Panc1 (cell line): Measurements from ENCODE around the gene CNTLN. TPM values are rescaled to one million over a fixed set of nuclear protein-coding genes. Genes with fewer than 3 reads are reported as not detected.

Experiments used
- ATAC-seq: fragments of 200-7000 bp; cut with Tn5 transposase; 2 replicates; pipeline ENCODE4 v1.9.1; 2020; ENCODE audit warnings: mild to moderate bottlenecking, moderate library complexity
- BruUV-seq: library from RNA; stranded (reverse); fragments of 400-500 nt; replicated peaks from 2 replicates; lab custom pipeline; 2021; lab: Mats Ljungman, UMichigan
- CTCF ChIA-PET: fragments of 300-600 bp; sonication (Branson Sonifier 250); formaldehyde crosslinking; loops from one replicate; lab custom pipeline; 2022; ENCODE audit warnings: antibody characterized with exemption; lab: Charles Lee
- POLR2A ChIA-PET: fragments of 300-600 bp; sonication (Branson Sonifier 250); formaldehyde crosslinking; loops from one replicate; lab custom pipeline; 2022; ENCODE audit warnings: antibody characterized with exemption; lab: Charles Lee
- DNase-seq: peaks from one replicate; pipeline ENCODE4 v3.0.0-alpha.2; 2010; ENCODE audit warnings: low read depth, low spot score
- H3K27ac ChIP-seq: 2 replicates; pipeline ENCODE4 v1.5.1; 2011; ENCODE audit warnings: mild to moderate bottlenecking, low read length, inconsistent platforms
- H3K27me3 ChIP-seq: fragments of 200-500 bp; sonication (Bioruptor generic); 2 replicates; pipeline ENCODE4 v1.6.0; 2014; ENCODE audit warnings: low read length, inconsistent platforms; ENCODE audit not compliant: control insufficient read depth, insufficient read depth
- H3K36me3 ChIP-seq: fragments of 200-500 bp; sonication (Bioruptor generic); 2 replicates; pipeline ENCODE4 v1.5.1; 2014; ENCODE audit warnings: inconsistent platforms, mild to moderate bottlenecking, low read length, moderate library complexity; ENCODE audit not compliant: control insufficient read depth, insufficient read depth
- H3K4me1 ChIP-seq: 2 replicates; pipeline ENCODE4 v1.5.1; 2011; ENCODE audit warnings: inconsistent platforms, mild to moderate bottlenecking, low read length, moderate library complexity; ENCODE audit not compliant: control insufficient read depth, insufficient read depth
- H3K4me3 ChIP-seq, 2 experiments: 2 replicates each; pipeline ENCODE4 v1.5.1; 2011 to 2012; ENCODE audit warnings: low read depth in 2 of 2, low read length in 2 of 2, mild to moderate bottlenecking in 2 of 2, inconsistent platforms in 1 of 2, moderate library complexity in 1 of 2
- H3K9me3 ChIP-seq: fragments of 200-500 bp; sonication (Bioruptor generic); 2 replicates; pipeline ENCODE4 v1.5.1; 2014; ENCODE audit warnings: low read depth, mild to moderate bottlenecking, inconsistent platforms, low read length, moderate library complexity; ENCODE audit not compliant: control insufficient read depth, insufficient read depth
- POLR2AphosphoS5 ChIP-seq: IDR thresholded peaks from 2 replicates; pipeline ENCODE4 v1.6.1; 2012; ENCODE audit warnings: mild to moderate bottlenecking, low read depth, low read length, moderate library complexity
- SIN3A ChIP-seq: IDR thresholded peaks from 2 replicates; pipeline ENCODE4 v1.6.1; 2012; ENCODE audit warnings: low read depth, mild to moderate bottlenecking, low read length, moderate library complexity, borderline replicate concordance; ENCODE audit not compliant: insufficient read depth
- TCF7L2 ChIP-seq: IDR thresholded peaks from 2 replicates; pipeline ENCODE4 v1.6.1; 2011; ENCODE audit warnings: mild to moderate bottlenecking, low read depth, low read length, inconsistent platforms
- in situ Hi-C: cut with HindIII; loops from 2 replicates; pipeline ENCODE4 v1.10.0; 2016; ENCODE audit warnings: low sequenced_read_pairs, low pct_unique_long_range_greater_than_20kb
- intact Hi-C: fragments of 100-400 bp; cut with micrococcal nuclease; formaldehyde crosslinking; loops from one replicate; pipeline ENCODE4 v1.10.0; 2022; ENCODE audit not compliant: unreplicated experiment
- total RNA-seq: library from RNA; stranded (reverse); gene quantifications from one replicate; pipeline ENCODE4 v1.2.1, GENCODE V29; 2021; ENCODE audit not compliant: unreplicated experiment
- TF ChIP-seq, protein P1 (sequence below), 2 experiments: IDR thresholded peaks; 2 replicates each; pipeline ENCODE4 v1.6.1; 2011 to 2012; ENCODE audit warnings: low read depth in 2 of 2, control low read depth in 1 of 2, low read length in 1 of 2, mild to moderate bottlenecking in 1 of 2, moderate library complexity in 1 of 2; ENCODE audit not compliant: insufficient read depth in 1 of 2
- TF ChIP-seq, protein P2 (sequence below): fragments of 450-650 bp; IDR thresholded peaks from 2 replicates; pipeline ENCODE4 v1.5.1; 2017; ENCODE audit warnings: mild to moderate bottlenecking

CNTLN gene
- total RNA-seq, 1 experiment from 2014 or later = not detected

DNA sequence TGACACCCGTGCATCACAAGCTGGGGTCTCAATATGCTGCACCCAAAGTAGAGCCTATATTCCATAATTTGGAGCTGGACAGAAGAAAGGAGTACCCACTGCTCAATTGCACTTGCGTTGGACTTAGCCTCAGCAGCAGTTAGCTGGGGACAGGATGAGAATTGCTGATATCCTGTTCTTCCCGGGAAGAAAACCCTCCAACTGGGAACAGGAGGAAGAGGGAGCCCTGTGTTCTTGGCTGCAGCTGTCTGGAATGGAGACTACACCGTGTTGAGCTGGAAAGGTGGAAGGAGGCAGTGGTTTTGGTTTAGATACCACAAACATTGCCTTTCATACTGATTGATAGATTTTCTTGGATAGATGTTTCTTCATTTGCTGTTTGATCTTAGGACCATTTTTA is 24.6 kb downstream of the CNTLN start:
- no peak for DNase-seq
- in situ Hi-C loops (no loop called here), intact Hi-C loops (no loop called here)
- TF ChIP-seq, protein P1, sequence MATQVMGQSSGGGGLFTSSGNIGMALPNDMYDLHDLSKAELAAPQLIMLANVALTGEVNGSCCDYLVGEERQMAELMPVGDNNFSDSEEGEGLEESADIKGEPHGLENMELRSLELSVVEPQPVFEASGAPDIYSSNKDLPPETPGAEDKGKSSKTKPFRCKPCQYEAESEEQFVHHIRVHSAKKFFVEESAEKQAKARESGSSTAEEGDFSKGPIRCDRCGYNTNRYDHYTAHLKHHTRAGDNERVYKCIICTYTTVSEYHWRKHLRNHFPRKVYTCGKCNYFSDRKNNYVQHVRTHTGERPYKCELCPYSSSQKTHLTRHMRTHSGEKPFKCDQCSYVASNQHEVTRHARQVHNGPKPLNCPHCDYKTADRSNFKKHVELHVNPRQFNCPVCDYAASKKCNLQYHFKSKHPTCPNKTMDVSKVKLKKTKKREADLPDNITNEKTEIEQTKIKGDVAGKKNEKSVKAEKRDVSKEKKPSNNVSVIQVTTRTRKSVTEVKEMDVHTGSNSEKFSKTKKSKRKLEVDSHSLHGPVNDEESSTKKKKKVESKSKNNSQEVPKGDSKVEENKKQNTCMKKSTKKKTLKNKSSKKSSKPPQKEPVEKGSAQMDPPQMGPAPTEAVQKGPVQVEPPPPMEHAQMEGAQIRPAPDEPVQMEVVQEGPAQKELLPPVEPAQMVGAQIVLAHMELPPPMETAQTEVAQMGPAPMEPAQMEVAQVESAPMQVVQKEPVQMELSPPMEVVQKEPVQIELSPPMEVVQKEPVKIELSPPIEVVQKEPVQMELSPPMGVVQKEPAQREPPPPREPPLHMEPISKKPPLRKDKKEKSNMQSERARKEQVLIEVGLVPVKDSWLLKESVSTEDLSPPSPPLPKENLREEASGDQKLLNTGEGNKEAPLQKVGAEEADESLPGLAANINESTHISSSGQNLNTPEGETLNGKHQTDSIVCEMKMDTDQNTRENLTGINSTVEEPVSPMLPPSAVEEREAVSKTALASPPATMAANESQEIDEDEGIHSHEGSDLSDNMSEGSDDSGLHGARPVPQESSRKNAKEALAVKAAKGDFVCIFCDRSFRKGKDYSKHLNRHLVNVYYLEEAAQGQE (IDR thresholded peaks at IDR 0.05; ENCODE audit: insufficient read depth in 1 of 2, low read depth in 2 of 2, low read length in 1 of 2) = no peak
- TF ChIP-seq TCF7L2 = no peak
- no peak for TF ChIP-seq SIN3A
- TF ChIP-seq POLR2AphosphoS5 = no peak
- TF ChIP-seq, protein P2, sequence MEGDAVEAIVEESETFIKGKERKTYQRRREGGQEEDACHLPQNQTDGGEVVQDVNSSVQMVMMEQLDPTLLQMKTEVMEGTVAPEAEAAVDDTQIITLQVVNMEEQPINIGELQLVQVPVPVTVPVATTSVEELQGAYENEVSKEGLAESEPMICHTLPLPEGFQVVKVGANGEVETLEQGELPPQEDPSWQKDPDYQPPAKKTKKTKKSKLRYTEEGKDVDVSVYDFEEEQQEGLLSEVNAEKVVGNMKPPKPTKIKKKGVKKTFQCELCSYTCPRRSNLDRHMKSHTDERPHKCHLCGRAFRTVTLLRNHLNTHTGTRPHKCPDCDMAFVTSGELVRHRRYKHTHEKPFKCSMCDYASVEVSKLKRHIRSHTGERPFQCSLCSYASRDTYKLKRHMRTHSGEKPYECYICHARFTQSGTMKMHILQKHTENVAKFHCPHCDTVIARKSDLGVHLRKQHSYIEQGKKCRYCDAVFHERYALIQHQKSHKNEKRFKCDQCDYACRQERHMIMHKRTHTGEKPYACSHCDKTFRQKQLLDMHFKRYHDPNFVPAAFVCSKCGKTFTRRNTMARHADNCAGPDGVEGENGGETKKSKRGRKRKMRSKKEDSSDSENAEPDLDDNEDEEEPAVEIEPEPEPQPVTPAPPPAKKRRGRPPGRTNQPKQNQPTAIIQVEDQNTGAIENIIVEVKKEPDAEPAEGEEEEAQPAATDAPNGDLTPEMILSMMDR = no peak
- Histone ChIP-seq H3K4me1 (no peaks in the 10 kb centered on the region), H3K27me3 (no peaks in the 10 kb centered on the region), H3K27ac (no peak overlapping the region), H3K4me3 (no peak overlapping the region), H3K36me3 (no peaks in the 10 kb centered on the region), H3K9me3 (no peaks in the 10 kb centered on the region)
- ATAC-seq = no peak
- ChIA-PET POLR2A (no interaction called here), CTCF (no interaction called here)
- no TSS peak for BruUV-seq

DNA sequence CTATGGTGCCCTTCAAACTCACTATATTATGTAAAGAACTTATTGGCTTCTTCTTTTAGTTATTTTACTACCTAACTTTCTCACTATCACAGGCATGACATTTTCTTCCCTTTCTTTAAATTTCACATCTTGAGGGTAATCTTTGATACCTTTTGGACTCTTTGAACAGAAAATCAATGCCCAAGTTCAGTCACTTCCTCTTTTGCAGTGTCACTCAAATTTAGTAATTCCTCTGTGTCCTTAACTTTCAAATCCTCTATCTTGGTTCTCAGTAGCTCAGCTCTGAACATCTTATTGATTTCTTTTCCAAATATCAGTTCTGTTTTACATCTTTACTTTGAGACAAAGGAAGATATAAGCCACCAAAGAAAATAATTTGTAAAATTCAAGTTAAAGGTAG is 25.5 kb downstream of the CNTLN start:
- DNase-seq = no peak
- POLR2A ChIA-PET = no interaction called here

More for the DNA sequence above, 25.5 kb downstream of the CNTLN start:
- CTCF ChIA-PET = no interaction called here
- TF ChIP-seq, protein P2 = no peak
- no peak for TF ChIP-seq TCF7L2
- TF ChIP-seq, protein P1 (IDR thresholded peaks at IDR 0.05; ENCODE audit: insufficient read depth in 1 of 2, low read depth in 2 of 2, low read length in 1 of 2) = no peak
- no peak for TF ChIP-seq POLR2AphosphoS5
- Histone ChIP-seq H3K4me1 (no peaks in the 10 kb centered on the region), H3K27ac (no peak overlapping the region), H3K36me3 (no peaks in the 10 kb centered on the region), H3K27me3 (no peaks in the 10 kb centered on the region), H3K9me3 (no peaks in the 10 kb centered on the region), H3K4me3 (no peak overlapping the region)
- intact Hi-C loops = no loop called here
- BruUV-seq = no TSS peak
- in situ Hi-C loops = no loop called here
- ATAC-seq = no peak
